NCI-H1436 (cell line): ENCODE data around the gene POLDIP3.

Experiments used
- DNase-seq: peaks from one replicate; lab custom pipeline; 2025; lab: John Stamatoyannopoulos, UW

The POLDIP3 gene

DNA sequence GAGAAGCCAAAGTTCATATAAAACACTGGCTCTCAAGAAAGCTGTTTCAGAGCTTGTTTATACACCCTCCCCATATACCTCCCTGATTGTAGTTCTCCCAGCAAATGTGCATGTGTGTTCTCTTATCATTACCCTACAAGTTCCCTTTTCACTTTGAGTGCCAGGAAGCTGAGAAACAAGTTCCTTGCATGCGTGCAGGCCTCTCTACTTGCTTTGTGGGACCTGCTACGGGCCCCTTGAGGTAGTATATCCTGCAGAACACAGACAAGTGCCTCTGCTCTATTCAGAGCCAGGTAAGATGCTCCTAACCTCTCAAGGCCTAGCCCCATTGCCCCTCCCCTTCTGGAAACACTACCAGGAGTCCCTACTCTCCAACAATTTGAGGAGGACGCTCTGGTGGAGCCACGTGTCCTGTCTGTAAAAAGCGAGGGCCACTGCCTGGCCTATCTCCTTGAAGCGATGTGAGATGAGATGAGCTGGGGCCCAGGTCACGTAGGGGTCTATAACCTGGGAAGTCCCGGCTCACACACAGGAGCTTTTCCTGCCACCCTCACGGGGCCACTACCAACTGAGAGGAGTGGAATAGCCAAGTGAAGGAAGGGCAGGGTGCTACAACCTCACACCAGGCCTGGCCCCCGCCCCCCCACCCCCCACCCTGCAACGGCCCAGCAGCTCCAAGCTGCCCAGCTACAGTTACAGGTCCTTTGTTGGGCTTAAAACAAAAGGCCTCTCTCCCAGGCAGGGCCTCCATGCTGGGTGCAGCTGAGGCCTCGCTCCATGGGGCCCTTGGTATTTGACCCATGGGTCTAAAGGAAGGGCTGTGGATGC is 28.3 kb upstream of the POLDIP3 start:
- DNase-seq: no peak

DNA sequence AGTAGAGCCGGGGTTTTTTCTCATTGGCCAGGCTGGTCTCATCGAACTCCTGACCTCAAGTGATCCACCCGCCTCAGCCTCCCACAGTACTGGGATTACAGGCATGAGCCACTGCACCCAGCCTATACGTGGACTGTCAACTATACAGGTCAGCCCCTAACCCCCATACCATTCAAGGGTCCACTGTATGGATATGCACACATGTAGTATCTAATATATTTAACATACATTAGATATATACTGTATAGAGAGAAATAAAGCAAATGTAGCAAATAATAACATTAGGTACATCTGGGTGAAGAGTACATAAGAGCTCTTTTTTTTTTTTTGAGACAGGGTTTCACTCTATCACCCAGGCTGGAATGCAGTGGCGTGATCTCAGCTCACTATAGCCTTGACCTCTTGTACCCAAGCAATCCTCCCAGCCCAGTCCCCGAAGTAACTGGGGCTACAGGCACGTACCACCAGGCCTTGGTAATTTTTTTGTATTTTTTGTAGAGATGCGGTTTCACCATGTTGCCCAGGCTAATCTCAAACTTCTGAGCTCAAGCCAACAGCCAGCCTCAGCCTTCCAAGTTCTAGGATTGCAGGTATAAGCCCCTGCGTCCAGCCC is 27.2 kb upstream of the POLDIP3 start:
- DNase-seq: no peak

DNA sequence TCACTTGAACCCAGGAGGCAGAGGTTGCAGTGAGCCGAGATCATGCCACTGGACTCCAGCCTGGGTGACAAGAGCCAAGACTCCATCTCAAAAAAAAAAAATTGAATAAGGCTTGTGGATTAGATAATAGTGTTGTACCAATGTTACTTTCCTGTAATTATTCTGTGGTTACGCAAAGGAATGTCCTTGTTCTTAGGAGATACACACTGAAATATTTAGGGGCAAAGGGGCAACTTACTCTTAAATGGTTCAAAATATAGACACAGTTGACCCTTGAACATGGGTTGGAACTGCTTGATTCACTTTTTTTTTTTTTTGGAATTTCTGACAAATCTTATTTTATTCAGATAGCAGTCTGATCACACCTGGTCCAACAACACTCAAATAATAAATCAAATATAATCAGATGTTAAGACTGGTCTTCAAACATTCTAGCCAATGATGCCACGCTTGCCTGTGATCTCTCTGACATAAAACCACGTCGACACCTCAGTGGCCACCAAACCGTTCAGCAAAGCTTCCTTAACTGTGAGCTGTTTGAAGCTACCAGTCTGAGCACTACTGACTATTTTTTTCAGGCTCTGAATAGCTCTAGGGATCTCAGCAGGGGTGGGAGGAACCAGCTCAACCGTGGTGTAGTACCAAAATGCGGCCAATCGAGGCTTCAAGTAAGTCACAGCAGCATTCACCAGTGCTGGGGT is 25.0 kb upstream of the POLDIP3 start:
- no peak for DNase-seq

DNA sequence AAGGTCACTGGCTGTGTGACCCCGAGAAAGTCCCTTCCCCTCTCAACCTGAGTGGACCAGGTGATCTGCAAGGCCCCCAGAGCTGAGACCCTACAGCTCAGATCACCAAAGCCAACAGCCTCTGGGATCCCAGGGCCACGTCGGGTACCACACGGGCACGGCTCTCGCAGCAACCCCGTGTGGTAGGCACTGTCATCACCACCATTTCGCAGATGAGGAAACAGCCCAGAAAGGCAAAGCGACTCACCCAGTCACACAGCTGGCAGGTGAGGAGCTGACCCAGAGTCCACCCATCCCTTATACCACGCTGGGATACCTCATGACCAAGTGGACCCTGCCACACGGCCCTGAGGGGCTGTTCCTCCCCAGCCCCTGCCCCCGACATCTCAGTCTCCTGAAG is 22.9 kb upstream of the POLDIP3 start:
- no peak for DNase-seq

DNA sequence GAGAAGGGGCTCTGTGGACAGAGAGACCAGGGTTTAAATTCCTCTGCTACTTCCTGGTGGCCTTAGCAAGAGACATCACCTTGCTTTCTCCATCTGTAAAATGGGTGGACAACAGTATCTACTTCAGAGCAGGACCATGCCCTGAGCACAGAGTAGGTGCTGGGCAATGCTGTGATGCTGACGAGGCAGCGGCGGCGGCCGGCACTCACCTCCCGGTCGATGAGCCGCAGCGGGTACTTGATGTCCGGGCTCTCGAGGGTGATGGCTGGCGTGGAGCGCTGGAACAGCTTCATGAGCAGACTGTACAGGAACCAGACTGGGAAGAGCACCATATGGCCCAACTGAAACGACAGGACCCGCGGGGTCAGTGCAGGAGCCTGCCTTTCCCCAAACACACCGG is 21.8 kb upstream of the POLDIP3 start:
- DNase-seq: no peak

DNA sequence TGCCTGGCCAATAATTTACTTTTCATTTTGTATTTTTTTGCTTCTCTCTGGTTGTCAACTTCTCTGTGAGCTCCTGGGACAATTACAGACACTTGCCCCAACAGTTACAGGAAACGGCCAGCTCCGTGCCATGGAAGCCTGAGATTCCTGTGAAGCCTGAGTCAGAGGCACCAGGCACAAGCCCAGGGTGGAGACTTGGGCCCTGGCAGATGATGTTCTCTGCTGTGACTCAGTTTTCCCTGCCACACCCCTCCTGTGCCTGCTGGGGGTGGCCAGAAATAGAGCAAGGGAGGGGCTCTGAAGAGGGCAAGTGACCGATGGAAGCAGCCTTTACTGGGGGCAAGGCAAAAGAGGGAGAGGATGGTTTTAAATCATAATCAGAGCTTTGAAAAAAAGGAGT is 20.8 kb upstream of the POLDIP3 start:
- DNase-seq: no peak

DNA sequence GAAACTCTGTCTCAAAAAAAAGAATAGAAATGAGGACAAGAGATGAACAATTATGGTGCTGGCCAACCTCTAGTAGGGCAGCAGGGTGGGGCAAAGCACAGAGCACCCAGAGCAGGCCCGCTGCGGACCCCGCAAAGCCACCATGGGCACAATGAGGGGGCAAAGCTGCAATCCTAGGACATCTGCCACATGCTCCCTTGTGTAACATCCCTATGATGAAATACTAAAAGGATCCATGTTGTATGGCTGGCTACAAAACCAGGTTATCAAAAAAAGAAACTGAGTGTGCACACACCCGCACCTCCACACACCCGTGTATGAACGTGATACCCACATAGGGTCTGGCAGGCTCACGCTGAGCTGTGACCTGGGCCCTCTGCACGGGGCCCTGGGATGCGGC is 18.3 kb upstream of the POLDIP3 start:
- DNase-seq: no peak

DNA sequence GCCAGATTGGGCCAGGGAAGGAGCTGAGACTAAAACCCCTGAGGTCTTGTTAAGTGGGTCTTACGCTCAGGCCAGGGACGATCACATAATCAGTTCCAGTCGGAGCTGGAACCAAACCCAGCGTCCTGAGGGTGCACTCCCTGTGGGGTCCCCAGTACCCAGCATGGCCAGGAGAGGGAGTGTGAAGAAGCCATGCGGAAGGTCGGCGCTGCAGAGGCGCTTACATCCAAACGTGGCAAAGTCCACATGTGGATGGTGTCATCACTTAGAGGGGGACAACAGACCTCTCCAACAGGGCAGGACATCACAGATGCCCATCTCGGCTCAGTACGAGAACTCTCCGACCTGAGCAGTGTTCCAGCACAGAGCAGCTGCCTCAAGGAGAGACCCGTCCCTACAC is 17.4 kb upstream of the POLDIP3 start:
- DNase-seq: no peak

DNA sequence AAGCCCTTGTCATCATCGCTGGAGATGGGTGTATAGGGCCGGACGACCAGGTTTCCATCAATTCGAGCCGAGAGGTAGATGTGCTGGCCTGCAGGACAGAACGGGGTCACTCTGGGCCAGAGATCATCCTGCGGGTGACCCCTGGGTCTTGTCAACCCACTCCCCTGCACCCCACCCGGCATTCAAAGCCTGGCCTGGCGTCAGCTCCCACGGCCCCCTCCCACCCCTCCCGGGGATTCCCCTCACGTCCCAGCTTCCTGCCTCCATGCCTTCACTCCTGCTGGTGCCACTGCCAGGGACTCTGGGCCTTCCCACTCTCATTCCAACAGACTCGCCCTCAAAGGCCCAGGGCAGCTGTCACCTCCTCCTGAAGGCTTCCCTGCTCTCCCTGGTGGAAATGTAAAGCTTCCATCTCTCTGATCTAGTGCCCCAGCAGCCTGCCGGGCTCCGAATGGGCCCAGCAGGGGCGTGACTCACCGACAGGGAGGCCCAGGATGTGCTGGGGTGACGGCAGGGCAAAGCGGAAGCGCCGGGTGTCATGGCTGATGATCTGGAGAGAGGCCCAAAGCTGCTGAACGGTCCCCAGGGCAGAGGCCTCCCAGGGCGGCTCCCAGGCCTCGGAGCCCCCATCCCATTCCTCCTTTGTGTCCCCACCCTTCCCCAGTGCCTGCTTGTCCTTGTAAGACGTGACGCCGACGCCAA is 16.4 kb upstream of the POLDIP3 start:
- DNase-seq: no peak

DNA sequence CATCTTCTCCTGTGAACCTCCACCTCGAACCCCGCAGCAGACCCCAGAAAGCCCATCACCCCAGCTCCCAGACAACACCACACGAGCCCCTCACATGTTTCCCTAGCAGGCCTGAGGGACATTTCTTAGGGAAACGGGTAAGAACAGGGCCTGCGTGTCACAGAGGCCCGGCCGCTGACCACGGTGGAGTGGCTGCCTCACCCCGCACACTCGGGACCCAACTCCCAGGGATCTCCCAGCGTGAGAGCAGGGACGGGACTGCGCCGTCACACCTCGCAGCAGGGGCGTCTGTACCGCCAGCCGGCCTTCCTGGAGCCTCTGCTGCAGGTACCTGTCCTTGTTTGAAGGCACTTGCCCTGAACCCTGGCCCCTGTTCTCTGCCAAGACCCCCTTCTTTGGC is 15.5 kb upstream of the POLDIP3 start:
- DNase-seq: no peak

DNA sequence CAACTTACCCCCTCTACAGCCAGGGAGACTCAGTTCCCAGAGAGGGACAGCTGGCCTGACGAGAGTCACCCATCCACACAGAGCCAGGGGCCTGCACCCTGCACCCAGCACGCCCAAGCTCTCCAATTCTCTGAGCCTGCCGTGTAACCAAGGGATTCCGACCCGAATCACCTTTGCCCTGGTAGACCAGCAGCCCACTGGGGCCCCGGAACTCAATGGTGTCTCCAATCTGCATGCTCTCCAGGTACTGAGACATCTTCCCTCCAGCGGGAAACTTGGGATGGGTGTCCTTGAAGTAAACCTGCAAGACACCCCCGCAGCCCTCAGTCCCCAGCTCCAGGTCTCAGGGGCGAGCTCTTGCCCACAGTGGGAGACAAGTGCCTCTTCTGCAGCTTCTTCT is 13.3 kb upstream of the POLDIP3 start:
- no peak for DNase-seq

DNA sequence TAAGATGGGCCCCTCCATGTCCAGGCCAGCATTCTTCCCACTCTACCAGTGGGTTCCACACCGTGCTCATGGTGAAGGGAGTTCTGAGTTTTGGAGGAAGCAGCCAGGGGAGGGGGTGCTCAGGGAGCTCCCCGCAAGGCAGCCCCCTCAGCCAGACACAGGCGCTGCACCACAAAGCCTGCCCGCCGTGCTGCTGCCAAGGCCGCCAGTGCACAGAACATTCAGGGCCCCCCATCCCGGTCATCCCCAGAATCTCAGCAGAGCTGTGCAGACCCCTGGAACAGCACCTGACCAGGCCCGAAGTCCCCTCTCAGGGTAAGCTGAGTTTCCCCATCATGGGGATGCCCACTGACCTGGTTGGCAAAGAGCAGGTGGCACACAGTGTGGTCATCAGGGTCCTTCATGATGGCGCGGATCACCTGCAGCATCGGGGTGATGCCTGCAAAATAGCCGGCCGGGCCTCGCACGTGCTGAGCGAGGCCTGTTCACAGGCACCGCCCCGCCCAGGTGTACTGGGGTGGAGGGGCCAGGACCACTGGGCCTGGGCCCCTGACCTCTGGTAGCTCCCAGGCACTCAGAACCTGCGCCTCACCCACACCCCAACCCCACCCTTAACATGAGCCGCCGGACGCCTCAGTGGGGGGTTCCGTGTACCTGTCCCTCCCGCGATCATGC is 12.4 kb upstream of the POLDIP3 start:
- no peak for DNase-seq

DNA sequence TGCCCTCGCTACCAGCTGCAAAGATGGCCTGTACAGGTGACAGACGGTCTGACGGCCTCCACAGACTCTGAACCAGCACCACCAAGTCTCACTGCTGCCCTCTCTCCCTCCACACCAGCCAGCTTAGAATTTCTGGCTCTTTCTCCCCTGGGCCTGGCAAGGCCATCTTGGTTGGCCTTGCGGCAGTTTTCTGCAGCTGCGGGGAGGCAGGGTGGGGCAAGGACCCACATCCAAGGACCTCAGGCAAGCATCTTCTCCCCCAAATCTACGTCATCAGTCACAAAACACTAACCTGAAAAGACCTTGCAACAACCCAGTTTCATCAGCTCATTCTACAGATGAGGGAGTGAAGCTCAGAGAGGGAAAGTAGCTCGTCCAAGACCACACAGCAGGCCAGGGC is 11.7 kb upstream of the POLDIP3 start:
- no peak for DNase-seq

DNA sequence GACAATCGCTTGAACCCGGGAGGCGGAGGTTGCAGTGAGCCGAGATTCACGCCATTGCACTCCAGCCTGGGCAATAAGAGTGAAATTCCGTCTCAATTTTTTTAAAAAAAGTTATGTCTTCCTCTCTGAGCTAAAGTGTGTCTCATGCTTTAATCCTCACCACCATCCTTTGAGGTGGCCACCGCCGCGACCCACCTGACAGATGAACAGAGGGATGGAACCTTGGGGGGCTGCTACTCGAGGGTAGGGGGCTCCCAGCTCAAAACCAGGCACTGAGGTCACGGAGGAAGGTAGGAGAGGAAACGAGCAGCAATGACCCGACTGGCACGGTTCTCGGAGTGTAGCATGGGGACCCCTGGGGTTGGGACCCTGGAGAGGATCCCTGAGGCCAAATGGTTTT is 10.7 kb upstream of the POLDIP3 start:
- DNase-seq: no peak

DNA sequence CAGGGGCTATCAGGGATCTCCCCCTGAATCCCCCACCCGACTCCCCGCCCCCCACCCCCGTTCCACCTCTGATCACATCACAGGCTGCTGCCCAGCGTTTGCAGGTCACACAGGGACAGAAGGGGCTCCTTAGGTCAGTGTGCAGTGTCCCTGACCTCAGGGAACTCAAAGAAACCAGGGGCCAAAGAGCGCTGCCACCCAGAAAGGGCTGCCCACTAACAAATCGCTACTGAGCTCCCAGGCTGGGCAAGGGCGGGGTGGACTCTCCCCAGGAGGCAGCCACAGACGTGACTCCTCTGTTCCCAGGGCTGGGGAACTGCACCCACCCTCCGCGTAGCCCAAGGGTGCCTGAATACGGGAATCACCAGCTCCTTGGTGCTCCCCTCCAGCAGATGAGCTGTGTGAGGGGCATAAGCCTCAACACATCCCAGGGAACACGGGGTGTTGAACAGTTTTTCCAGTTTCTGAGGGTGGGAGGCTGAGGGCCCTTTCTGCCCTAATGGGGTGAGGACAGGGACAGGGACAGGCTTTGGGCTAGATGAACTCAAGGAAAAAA is 9.9 kb upstream of the POLDIP3 start:
- no peak for DNase-seq

DNA sequence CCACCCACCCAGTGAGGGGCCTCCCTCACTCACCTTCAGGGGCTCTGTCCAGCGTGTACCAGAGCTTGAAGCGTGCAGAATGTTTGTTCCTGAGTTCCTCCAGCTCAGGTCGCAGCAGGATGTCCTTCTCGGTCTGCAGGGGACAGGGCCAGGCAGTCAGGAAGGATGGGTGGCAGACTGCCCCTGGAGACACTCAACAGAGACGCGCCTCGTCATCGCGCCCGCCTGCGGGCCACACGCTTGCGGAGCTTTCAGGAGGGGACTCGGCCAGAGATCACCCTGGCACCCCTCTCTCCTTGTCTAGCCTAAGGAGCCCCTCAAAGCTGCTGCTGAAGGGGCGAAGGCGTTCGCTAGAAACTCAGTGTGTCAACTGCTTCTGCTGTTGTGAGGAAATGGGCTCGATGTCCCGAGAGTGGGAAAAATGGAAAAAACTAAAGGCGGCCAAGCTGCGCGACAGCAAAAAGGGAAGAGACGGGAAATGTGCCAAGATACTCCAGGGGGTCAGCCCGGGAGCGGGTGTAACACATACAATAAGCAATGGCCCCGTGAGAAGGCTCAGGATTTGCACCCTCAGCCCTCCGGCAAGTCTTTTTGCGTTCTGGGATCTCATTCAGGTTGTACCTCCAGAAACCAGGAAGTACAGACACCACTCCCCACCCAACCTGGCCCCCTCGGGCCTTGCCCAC is 9.2 kb upstream of the POLDIP3 start:
- DNase-seq: no peak

DNA sequence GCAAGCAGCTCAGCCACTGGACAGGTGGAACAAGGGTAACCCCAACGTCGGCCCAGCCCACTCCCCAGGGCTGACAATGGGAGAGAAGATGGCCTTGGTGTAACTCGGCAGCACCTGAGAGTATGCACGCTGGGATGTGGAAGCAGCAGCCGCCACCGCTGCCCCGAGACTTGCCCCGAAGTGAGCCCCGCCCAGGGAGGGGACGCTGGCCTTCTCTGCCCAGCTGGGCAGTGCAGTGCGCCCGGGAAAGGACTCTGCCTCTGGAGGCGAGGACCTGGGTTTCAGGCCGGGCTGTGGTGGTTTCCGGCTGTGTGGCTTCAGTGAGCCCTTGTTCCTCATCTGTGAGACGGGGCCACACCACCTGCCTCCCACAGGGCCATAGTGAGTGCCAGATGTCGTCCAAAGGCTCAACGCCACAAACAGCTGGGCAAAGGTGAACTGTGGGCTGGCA is 8.6 kb upstream of the POLDIP3 start:
- no peak for DNase-seq

DNA sequence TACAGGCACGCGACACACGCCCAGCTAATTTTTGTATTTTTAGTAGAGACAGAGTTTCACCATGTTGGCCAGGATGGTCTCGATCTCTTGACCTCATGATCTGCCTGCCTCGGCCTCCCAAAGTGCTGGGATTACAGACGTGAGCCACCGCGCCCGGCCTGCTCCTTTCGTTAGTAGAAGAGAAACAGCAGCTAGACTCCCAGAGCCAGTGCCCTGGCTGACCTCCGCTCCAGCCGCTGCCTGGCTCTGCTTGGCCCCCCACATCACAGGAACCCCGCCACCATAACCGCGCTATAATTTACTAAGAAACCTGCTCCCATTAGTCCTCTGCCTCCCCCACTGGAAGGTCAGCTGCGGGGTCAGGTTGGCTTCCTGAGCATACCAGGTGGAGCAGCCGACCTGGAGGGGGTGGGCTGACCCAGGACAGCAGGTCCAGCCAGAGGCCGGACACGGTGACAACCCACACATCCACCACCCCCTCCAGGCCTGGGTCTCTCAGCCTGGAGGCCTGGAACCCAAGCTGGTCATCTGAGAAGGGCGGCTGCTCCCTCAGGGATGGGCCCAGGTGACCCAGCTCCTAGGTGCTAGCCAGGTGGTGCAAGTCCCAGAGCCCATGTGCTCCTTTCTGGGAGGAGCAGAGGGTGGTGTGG is 7.5 kb upstream of the POLDIP3 start:
- no peak for DNase-seq

DNA sequence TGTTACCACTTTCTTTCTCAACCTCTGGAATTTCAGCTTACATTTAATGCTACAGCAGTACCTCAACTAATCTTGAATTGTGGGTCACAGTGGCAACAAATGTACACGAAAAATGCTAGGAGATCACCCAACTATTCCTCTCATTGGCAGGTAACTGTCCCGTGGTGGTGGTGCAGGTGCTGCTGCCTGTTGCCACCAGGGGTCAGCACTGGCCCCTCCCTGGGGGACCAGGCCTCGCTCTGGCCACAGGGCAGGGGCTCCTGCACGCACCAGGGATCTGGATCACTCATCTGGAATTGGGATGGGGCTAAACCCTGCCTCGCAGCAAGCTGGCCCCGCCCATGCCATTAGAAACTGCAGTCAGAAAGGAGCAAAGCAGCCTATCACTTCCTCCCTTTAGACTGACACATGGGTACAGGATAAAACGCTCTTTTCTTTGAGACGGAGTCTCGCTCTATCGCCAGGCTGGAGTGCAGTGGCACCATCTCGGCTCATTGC is 6.9 kb upstream of the POLDIP3 start:
- peak; percentile 12 for DNase-seq

DNA sequence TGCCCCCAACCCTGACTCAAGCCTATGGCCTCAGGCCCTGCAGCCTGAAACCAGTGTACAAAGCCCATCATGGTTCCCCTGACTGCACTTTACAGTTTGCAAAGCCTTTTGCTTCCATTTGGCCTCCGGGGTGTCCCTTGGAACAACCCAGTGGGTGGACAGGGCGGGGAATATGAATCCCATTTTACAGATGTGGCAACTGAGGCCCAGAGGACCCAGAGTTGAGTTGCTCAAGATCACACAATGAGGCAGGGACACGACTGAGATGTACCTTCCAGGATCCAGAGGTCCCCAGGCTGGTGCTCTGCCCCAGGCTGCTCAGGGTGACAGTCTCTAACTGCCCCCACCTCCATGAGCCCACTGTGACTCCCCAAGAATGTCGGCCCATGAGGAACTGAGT is 5.4 kb upstream of the POLDIP3 start:
- no peak for DNase-seq
